IMR-90 (cell line): ENCODE measurements around the gene MTAP. TPM values are rescaled to one million over a fixed set of nuclear protein-coding genes. Genes with fewer than 3 reads are reported as not detected.

ENCODE experiments used
- ATAC-seq: fragments of 200-7000 bp; cut with Tn5 transposase; 2 replicates; pipeline ENCODE4 v1.9.1; 2020; ENCODE audit warnings: low read depth, mild to moderate bottlenecking, moderate library complexity
- BruUV-seq: library from RNA; stranded (reverse); fragments of 400-500 nt; replicated peaks from 2 replicates; lab custom pipeline; 2021; lab: Mats Ljungman, UMichigan
- CTCF ChIA-PET: fragments of 300-600 bp; formaldehyde crosslinking; extraction: SDS; loops from one replicate; lab custom pipeline; 2021; ENCODE audit warnings: antibody characterized with exemption; lab: Yijun Ruan, JAX
- POLR2A ChIA-PET: fragments of 300-600 bp; sonication (Branson Sonifier 250); formaldehyde crosslinking; loops from one replicate; lab custom pipeline; 2022; ENCODE audit warnings: antibody characterized with exemption; ENCODE audit not compliant: unreplicated experiment; lab: Charles Lee
- DNase-seq: peaks from one replicate; pipeline ENCODE4 v3.0.0; 2013
- H2AFZ ChIP-seq: replicated peaks from 2 replicates; pipeline ENCODE3; 2013; ENCODE audit warnings: low read length, mild to moderate bottlenecking; ENCODE audit not compliant: poor library complexity
- H2AK5ac ChIP-seq: 2 replicates; pipeline ENCODE4 v1.6.1; 2013; ENCODE audit warnings: low read depth, low read length, inconsistent platforms
- H2AK9ac ChIP-seq: replicated peaks from 2 replicates; pipeline ENCODE3; 2013; ENCODE audit warnings: mild to moderate bottlenecking, low read depth, low read length, moderate library complexity; ENCODE audit not compliant: poor library complexity
- H2BK120ac ChIP-seq: 2 replicates; pipeline ENCODE4 v1.6.1; 2013; ENCODE audit warnings: low read depth, low read length, inconsistent platforms
- H2BK15ac ChIP-seq: 3 replicates; pipeline ENCODE4 v1.6.1; 2013; ENCODE audit warnings: low read depth, low read length, inconsistent platforms
- H2BK20ac ChIP-seq: 2 replicates; pipeline ENCODE4 v1.6.1; 2013; ENCODE audit warnings: low read depth, mild to moderate bottlenecking, inconsistent platforms, low read length, moderate library complexity
- H2BK5ac ChIP-seq: 2 replicates; pipeline ENCODE4 v1.6.1; 2013; ENCODE audit warnings: mild to moderate bottlenecking, low read depth, low read length, inconsistent platforms; ENCODE audit not compliant: poor library complexity, severe bottlenecking
- H3K14ac ChIP-seq: replicated peaks from 2 replicates; pipeline ENCODE4 v1.6.1; 2013; ENCODE audit warnings: low read depth, low read length, inconsistent platforms
- H3K18ac ChIP-seq: 2 replicates; pipeline ENCODE4 v1.6.1; 2013; ENCODE audit warnings: low read depth, low read length, control low read depth
- H3K23ac ChIP-seq: 2 replicates; pipeline ENCODE4 v1.6.1; 2013; ENCODE audit warnings: low read depth, low read length, inconsistent platforms
- H3K27ac ChIP-seq: 2 replicates; pipeline ENCODE4 v1.5.1; 2013; ENCODE audit warnings: mild to moderate bottlenecking, control low read depth, low read length; ENCODE audit not compliant: insufficient read depth
- H3K27me3 ChIP-seq: 2 replicates; pipeline ENCODE4 v1.6.1; 2013; ENCODE audit warnings: low read length; ENCODE audit not compliant: control insufficient read depth, insufficient read depth
- H3K36me3 ChIP-seq: 2 replicates; pipeline ENCODE4 v1.6.1; 2013; ENCODE audit warnings: low read length, mixed read lengths; ENCODE audit not compliant: control insufficient read depth, insufficient read depth
- H3K4ac ChIP-seq: 2 replicates; pipeline ENCODE4 v1.6.1; 2013; ENCODE audit warnings: low read depth, low read length, inconsistent platforms
- H3K4me1 ChIP-seq: 2 replicates; pipeline ENCODE4 v1.6.1; 2013; ENCODE audit warnings: low read length, mixed read lengths; ENCODE audit not compliant: control insufficient read depth, insufficient read depth
- H3K4me2 ChIP-seq: 2 replicates; pipeline ENCODE4 v1.6.1; 2013; ENCODE audit warnings: low read depth, mild to moderate bottlenecking, control low read depth, low read length, moderate library complexity
- H3K4me3 ChIP-seq: 2 replicates; pipeline ENCODE4 v1.5.1; 2013; ENCODE audit warnings: low read depth, mild to moderate bottlenecking, control low read depth, low read length, moderate library complexity; ENCODE audit not compliant: insufficient read depth
- H3K56ac ChIP-seq: 2 replicates; pipeline ENCODE4 v1.6.1; 2013; ENCODE audit warnings: low read length, inconsistent platforms; ENCODE audit not compliant: insufficient read depth; ENCODE audit errors: extremely low read depth
- H3K79me1 ChIP-seq, 2 experiments: 2 replicates each; pipeline ENCODE4 v1.6.1; 2013; ENCODE audit warnings: low read length in 2 of 2, inconsistent platforms in 1 of 2, low read depth in 1 of 2
- H3K9ac ChIP-seq: 2 replicates; pipeline ENCODE4 v1.6.1; 2013; ENCODE audit warnings: low read depth, low read length, control low read depth
- H3K9me1 ChIP-seq: 2 replicates; pipeline ENCODE4 v1.6.1; 2013; ENCODE audit warnings: low read length, inconsistent platforms; ENCODE audit not compliant: insufficient read depth
- H3K9me3 ChIP-seq: 2 replicates; pipeline ENCODE4 v1.6.1; 2013; ENCODE audit warnings: low read length; ENCODE audit not compliant: control insufficient read depth, insufficient read depth
- H4K20me1 ChIP-seq: 2 replicates; pipeline ENCODE4 v1.6.1; 2013; ENCODE audit warnings: low read length, inconsistent platforms; ENCODE audit not compliant: insufficient read depth
- H4K5ac ChIP-seq: 2 replicates; pipeline ENCODE4 v1.6.1; 2013; ENCODE audit warnings: mild to moderate bottlenecking, low read depth, low read length, control low read depth
- H4K8ac ChIP-seq, 2 experiments: 2 replicates each; pipeline ENCODE4 v1.6.1; 2013; ENCODE audit warnings: low read depth in 2 of 2, low read length in 2 of 2, control low read depth in 1 of 2, inconsistent platforms in 1 of 2
- H4K91ac ChIP-seq: 2 replicates; pipeline ENCODE4 v1.6.1; 2013; ENCODE audit warnings: low read depth, low read length, inconsistent platforms; ENCODE audit not compliant: insufficient read depth
- FOS ChIP-seq: fragments of 150-350 bp; IDR thresholded peaks from 2 replicates; pipeline ENCODE4 v1.6.1; 2016; ENCODE audit warnings: low read depth, low read length
- MAFK ChIP-seq: IDR thresholded peaks from 2 replicates; pipeline ENCODE4 v1.6.1; 2012; ENCODE audit warnings: low read depth, low read length, improper control_type of control experiment
- NFE2L2 ChIP-seq: fragments of 150-350 bp; IDR thresholded peaks from 2 replicates; pipeline ENCODE4 v1.6.1; 2016; ENCODE audit warnings: low read depth, mild to moderate bottlenecking, low read length
- POLR2A ChIP-seq: IDR thresholded peaks from 2 replicates; pipeline ENCODE4 v1.6.1; 2012; ENCODE audit warnings: mild to moderate bottlenecking, low read depth, low read length
- RCOR1 ChIP-seq: IDR thresholded peaks from 2 replicates; pipeline ENCODE4 v1.6.1; 2012; ENCODE audit warnings: mild to moderate bottlenecking, low read length, improper control_type of control experiment; ENCODE audit not compliant: insufficient replicate concordance
- WGBS, 2 experiments: methylation state at CpG; one replicate each; pipeline versions ENCODE4 v1.1.5 to v1.1.7; 2013; ENCODE audit warnings: missing lambda C conversion rate in 2 of 2; ENCODE audit not compliant: insufficient read length in 1 of 2; ENCODE audit errors: extremely low coverage in 2 of 2; 5-methylcytosine and 5-hydroxymethylcytosine counted together
- dilution Hi-C: fragments of 300-500 bp; cut with HindIII; formaldehyde crosslinking; loops from one replicate; pipeline ENCODE4 v1.14.3; 2018; ENCODE audit warnings: low sequenced_read_pairs; ENCODE audit not compliant: unreplicated experiment
- in situ Hi-C: fragments of 300-500 bp; cut with MboI; formaldehyde crosslinking; loops from 3 replicates; pipeline ENCODE4 v1.14.3; 2019; ENCODE audit warnings: low sequenced_read_pairs, inconsistent platforms, mixed read lengths
- intact Hi-C: fragments of 100-400 bp; cut with micrococcal nuclease; formaldehyde crosslinking; loops from 2 replicates; pipeline ENCODE4 v1.10.0; 2022
- polyA plus RNA-seq, 3 experiments: library from polyadenylated mRNA; depleted of rRNA; stranded (reverse); fragments of >200 nt; gene quantifications; 2 replicates each; pipeline ENCODE4 v1.2.3, GENCODE V29; 2012; ENCODE audit warnings: low replicate concordance in 1 of 3
- total RNA-seq: library from RNA; depleted of rRNA; stranded (reverse); fragments of >200 nt; gene quantifications from 2 replicates; pipeline ENCODE4 v1.2.3, GENCODE V29; 2012

MTAP gene
- total and polyA plus RNA-seq, 2 of the 4 experiments (the other 2 are of a cell fraction), result 15.7 to 50.9 TPM

GRCh38 chr9:21848615-21849014, 46.2 kb downstream of the MTAP start:
- no peak for TF ChIP-seq NFE2L2
- TF ChIP-seq RCOR1, result no peak
- no peak for TF ChIP-seq POLR2A
- no peak for TF ChIP-seq MAFK
- no peak for TF ChIP-seq FOS
- intact Hi-C loops (no loop called here), in situ Hi-C loops (no loop called here), dilution Hi-C loops (no loop called here)
- H4K20me1 ChIP-seq, result no peaks in the 10 kb centered on the region
- DNase-seq (no peak), ATAC-seq (no peak)
- no peak overlapping the region for H3K56ac ChIP-seq
- H4K91ac ChIP-seq, result no peak overlapping the region
- no peaks in the 10 kb centered on the region for H3K4me1 ChIP-seq
- H3K4me2 ChIP-seq, result no peak overlapping the region
- WGBS, 2 experiments, result no CpG with 5 or more reads among the region's 4 CpGs
- H3K36me3 ChIP-seq, result peaks cover 6% of the 10 kb centered on the region
- POLR2A ChIA-PET, result no interaction called here
- no peak overlapping the region for H2BK120ac ChIP-seq
- H4K5ac ChIP-seq, result no peak overlapping the region
- H3K4me3 ChIP-seq, result no peak overlapping the region
- H2AFZ ChIP-seq, result no peak overlapping the region
- H3K79me1 ChIP-seq, result peaks cover 3 to 5% of the 10 kb centered on the region in 2 experiments; a peak in 2 of 4 replicates
- CTCF ChIA-PET, result interaction anchor here (0.6 kb wide), 1 partner anchor 45 kb away, joined by 3 read pairs; no protein-coding TSS in a partner anchor
- H3K9ac ChIP-seq, result no peak overlapping the region
- no peak overlapping the region for H3K23ac ChIP-seq
- H3K27me3 ChIP-seq, result no peaks in the 10 kb centered on the region
- no peak overlapping the region for H3K4ac ChIP-seq
- H3K27ac ChIP-seq, result no peak overlapping the region
- H3K9me3 ChIP-seq, result peaks cover 8% of the 10 kb centered on the region
- no peak overlapping the region for H2AK9ac ChIP-seq
- H2BK15ac ChIP-seq, result no peak overlapping the region
- H3K18ac ChIP-seq, result no peak overlapping the region
- BruUV-seq, result no TSS peak
- H2BK5ac ChIP-seq, result no peak overlapping the region
- H3K14ac ChIP-seq, result no peak overlapping the region
- H4K8ac ChIP-seq, result no peak overlapping the region
- H2AK5ac ChIP-seq, result no peak overlapping the region
- no peak overlapping the region for H2BK20ac ChIP-seq
- H3K9me1 ChIP-seq, result no peaks in the 10 kb centered on the region
